WTC11 (cell line): ENCODE data around the gene MSX2.

Experiments
- CTCF ChIP-seq: fragments of 200-600 bp; IDR thresholded peaks from 2 replicates; pipeline ENCODE4 v1.8.0; 2022; ENCODE audit warnings: antibody characterized with exemption
- ELF4 ChIP-seq: sonication (generic); formaldehyde crosslinking; IDR thresholded peaks from 2 replicates; pipeline ENCODE4 v1.8.1; 2022; ENCODE audit warnings: low read depth, mild to moderate bottlenecking, moderate library complexity, missing genetic modification reagents
- SP1 ChIP-seq: sonication (generic); formaldehyde crosslinking; conservative IDR thresholded peaks from 2 replicates; pipeline ENCODE4 v1.8.1; 2022; ENCODE audit warnings: missing genetic modification reagents
- TF ChIP-seq, protein P1 (sequence below): sonication (generic); formaldehyde crosslinking; conservative IDR thresholded peaks from 2 replicates; pipeline ENCODE4 v1.8.1; 2022; ENCODE audit warnings: mild to moderate bottlenecking, missing genetic modification reagents
- TF ChIP-seq, protein P2 (sequence below): sonication (generic); formaldehyde crosslinking; IDR thresholded peaks from 2 replicates; pipeline ENCODE4 v1.8.1; 2023; ENCODE audit warnings: mild to moderate bottlenecking, missing genetic modification reagents, moderate library complexity

DNA sequence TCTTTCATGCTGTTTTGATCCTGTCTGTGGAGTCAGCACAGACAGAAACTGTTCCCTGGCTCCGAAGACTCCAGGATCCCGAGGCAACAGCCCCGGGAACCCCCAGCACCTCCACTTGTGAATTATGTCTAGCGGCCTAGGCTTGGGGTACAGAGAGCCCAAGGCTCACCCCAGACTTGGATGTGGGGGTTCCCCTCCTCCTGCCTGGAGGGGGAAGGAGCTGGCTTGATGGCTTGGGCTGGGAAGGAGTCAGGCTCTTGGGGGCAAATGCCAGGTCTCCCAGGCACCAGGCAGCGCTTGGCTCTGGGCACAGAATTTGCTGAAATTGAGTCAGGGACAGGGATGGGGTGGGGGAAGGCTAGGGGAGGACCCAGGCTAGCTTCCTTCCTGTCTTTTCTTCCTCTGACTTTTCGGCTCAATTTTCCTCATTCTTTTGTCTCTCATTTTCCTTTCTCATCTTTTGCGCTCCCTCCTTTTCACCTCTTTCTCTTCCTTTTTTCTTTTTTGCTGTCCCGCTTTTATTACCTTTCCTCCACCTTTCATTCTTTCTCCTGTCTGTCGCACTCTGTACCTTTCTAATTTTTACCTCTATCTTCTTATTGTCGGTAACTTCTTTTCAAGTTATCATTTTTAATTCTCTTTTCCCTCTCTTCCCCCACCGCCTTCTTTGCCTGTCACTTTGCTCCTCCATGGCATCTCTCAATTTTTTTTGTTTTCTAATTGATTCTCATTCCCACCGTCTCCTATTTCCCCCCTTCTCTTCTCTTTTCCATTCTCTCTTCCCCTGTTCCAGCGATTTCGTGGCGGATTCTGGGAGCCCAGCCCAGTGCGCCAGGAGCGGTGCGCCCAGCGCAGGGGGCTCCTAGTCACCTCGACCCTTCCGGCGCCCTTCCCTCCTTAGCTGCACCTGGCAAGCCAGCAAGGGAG, 10.5 kb downstream of the MSX2 start:
- TF ChIP-seq SP1 (CRISPR knock-in tag) (no peak), CTCF (no peak), ELF4 (no peak)
- TF ChIP-seq, protein P1, sequence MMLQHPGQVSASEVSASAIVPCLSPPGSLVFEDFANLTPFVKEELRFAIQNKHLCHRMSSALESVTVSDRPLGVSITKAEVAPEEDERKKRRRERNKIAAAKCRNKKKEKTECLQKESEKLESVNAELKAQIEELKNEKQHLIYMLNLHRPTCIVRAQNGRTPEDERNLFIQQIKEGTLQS (CRISPR knock-in tag) = no peak
- TF ChIP-seq, protein P2, sequence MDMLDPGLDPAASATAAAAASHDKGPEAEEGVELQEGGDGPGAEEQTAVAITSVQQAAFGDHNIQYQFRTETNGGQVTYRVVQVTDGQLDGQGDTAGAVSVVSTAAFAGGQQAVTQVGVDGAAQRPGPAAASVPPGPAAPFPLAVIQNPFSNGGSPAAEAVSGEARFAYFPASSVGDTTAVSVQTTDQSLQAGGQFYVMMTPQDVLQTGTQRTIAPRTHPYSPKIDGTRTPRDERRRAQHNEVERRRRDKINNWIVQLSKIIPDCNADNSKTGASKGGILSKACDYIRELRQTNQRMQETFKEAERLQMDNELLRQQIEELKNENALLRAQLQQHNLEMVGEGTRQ = no peak
